IMR-90 (cell line): Measurements from ENCODE around the gene STARD10. TPM values are rescaled to one million over a fixed set of nuclear protein-coding genes. Genes with fewer than 3 reads are reported as not detected.
"Not testable (repeated sequence)": the region's sequence is repeated elsewhere in the genome, so short reads cannot be mapped to it uniquely, and the experiment has no call there.

Source experiments
- ATAC-seq: fragments of 200-7000 bp; cut with Tn5 transposase; 2 replicates; pipeline ENCODE4 v1.9.1; 2020; ENCODE audit warnings: low read depth, mild to moderate bottlenecking, moderate library complexity
- BruUV-seq: library from RNA; stranded (reverse); fragments of 400-500 nt; replicated peaks from 2 replicates; lab custom pipeline; 2021; lab: Mats Ljungman, UMichigan
- CTCF ChIA-PET: fragments of 300-600 bp; formaldehyde crosslinking; extraction: SDS; loops from one replicate; lab custom pipeline; 2021; ENCODE audit warnings: antibody characterized with exemption; lab: Yijun Ruan, JAX
- POLR2A ChIA-PET: fragments of 300-600 bp; sonication (Branson Sonifier 250); formaldehyde crosslinking; loops from one replicate; lab custom pipeline; 2022; ENCODE audit warnings: antibody characterized with exemption; ENCODE audit not compliant: unreplicated experiment; lab: Charles Lee
- DNase-seq: peaks from one replicate; pipeline ENCODE4 v3.0.0; 2013
- H2AFZ ChIP-seq: replicated peaks from 2 replicates; pipeline ENCODE3; 2013; ENCODE audit warnings: low read length, mild to moderate bottlenecking; ENCODE audit not compliant: poor library complexity
- H2AK5ac ChIP-seq: 2 replicates; pipeline ENCODE4 v1.6.1; 2013; ENCODE audit warnings: low read depth, low read length, inconsistent platforms
- H2AK9ac ChIP-seq: replicated peaks from 2 replicates; pipeline ENCODE3; 2013; ENCODE audit warnings: mild to moderate bottlenecking, low read depth, low read length, moderate library complexity; ENCODE audit not compliant: poor library complexity
- H2BK120ac ChIP-seq: 2 replicates; pipeline ENCODE4 v1.6.1; 2013; ENCODE audit warnings: low read depth, low read length, inconsistent platforms
- H2BK15ac ChIP-seq: 3 replicates; pipeline ENCODE4 v1.6.1; 2013; ENCODE audit warnings: low read depth, low read length, inconsistent platforms
- H2BK20ac ChIP-seq: 2 replicates; pipeline ENCODE4 v1.6.1; 2013; ENCODE audit warnings: low read depth, mild to moderate bottlenecking, inconsistent platforms, low read length, moderate library complexity
- H2BK5ac ChIP-seq: 2 replicates; pipeline ENCODE4 v1.6.1; 2013; ENCODE audit warnings: mild to moderate bottlenecking, low read depth, low read length, inconsistent platforms; ENCODE audit not compliant: poor library complexity, severe bottlenecking
- H3K14ac ChIP-seq: replicated peaks from 2 replicates; pipeline ENCODE4 v1.6.1; 2013; ENCODE audit warnings: low read depth, low read length, inconsistent platforms
- H3K18ac ChIP-seq: 2 replicates; pipeline ENCODE4 v1.6.1; 2013; ENCODE audit warnings: low read depth, low read length, control low read depth
- H3K23ac ChIP-seq: 2 replicates; pipeline ENCODE4 v1.6.1; 2013; ENCODE audit warnings: low read depth, low read length, inconsistent platforms
- H3K27ac ChIP-seq: 2 replicates; pipeline ENCODE4 v1.5.1; 2013; ENCODE audit warnings: mild to moderate bottlenecking, control low read depth, low read length; ENCODE audit not compliant: insufficient read depth
- H3K27me3 ChIP-seq: 2 replicates; pipeline ENCODE4 v1.6.1; 2013; ENCODE audit warnings: low read length; ENCODE audit not compliant: control insufficient read depth, insufficient read depth
- H3K36me3 ChIP-seq: 2 replicates; pipeline ENCODE4 v1.6.1; 2013; ENCODE audit warnings: low read length, mixed read lengths; ENCODE audit not compliant: control insufficient read depth, insufficient read depth
- H3K4ac ChIP-seq: 2 replicates; pipeline ENCODE4 v1.6.1; 2013; ENCODE audit warnings: low read depth, low read length, inconsistent platforms
- H3K4me1 ChIP-seq: 2 replicates; pipeline ENCODE4 v1.6.1; 2013; ENCODE audit warnings: low read length, mixed read lengths; ENCODE audit not compliant: control insufficient read depth, insufficient read depth
- H3K4me2 ChIP-seq: 2 replicates; pipeline ENCODE4 v1.6.1; 2013; ENCODE audit warnings: low read depth, mild to moderate bottlenecking, control low read depth, low read length, moderate library complexity
- H3K4me3 ChIP-seq: 2 replicates; pipeline ENCODE4 v1.5.1; 2013; ENCODE audit warnings: low read depth, mild to moderate bottlenecking, control low read depth, low read length, moderate library complexity; ENCODE audit not compliant: insufficient read depth
- H3K56ac ChIP-seq: 2 replicates; pipeline ENCODE4 v1.6.1; 2013; ENCODE audit warnings: low read length, inconsistent platforms; ENCODE audit not compliant: insufficient read depth; ENCODE audit errors: extremely low read depth
- H3K79me1 ChIP-seq, 2 experiments: 2 replicates each; pipeline ENCODE4 v1.6.1; 2013; ENCODE audit warnings: low read length in 2 of 2, inconsistent platforms in 1 of 2, low read depth in 1 of 2
- H3K9ac ChIP-seq: 2 replicates; pipeline ENCODE4 v1.6.1; 2013; ENCODE audit warnings: low read depth, low read length, control low read depth
- H3K9me1 ChIP-seq: 2 replicates; pipeline ENCODE4 v1.6.1; 2013; ENCODE audit warnings: low read length, inconsistent platforms; ENCODE audit not compliant: insufficient read depth
- H3K9me3 ChIP-seq: 2 replicates; pipeline ENCODE4 v1.6.1; 2013; ENCODE audit warnings: low read length; ENCODE audit not compliant: control insufficient read depth, insufficient read depth
- H4K20me1 ChIP-seq: 2 replicates; pipeline ENCODE4 v1.6.1; 2013; ENCODE audit warnings: low read length, inconsistent platforms; ENCODE audit not compliant: insufficient read depth
- H4K5ac ChIP-seq: 2 replicates; pipeline ENCODE4 v1.6.1; 2013; ENCODE audit warnings: mild to moderate bottlenecking, low read depth, low read length, control low read depth
- H4K8ac ChIP-seq, 2 experiments: 2 replicates each; pipeline ENCODE4 v1.6.1; 2013; ENCODE audit warnings: low read depth in 2 of 2, low read length in 2 of 2, control low read depth in 1 of 2, inconsistent platforms in 1 of 2
- H4K91ac ChIP-seq: 2 replicates; pipeline ENCODE4 v1.6.1; 2013; ENCODE audit warnings: low read depth, low read length, inconsistent platforms; ENCODE audit not compliant: insufficient read depth
- NFE2L2 ChIP-seq: fragments of 150-350 bp; IDR thresholded peaks from 2 replicates; pipeline ENCODE4 v1.6.1; 2016; ENCODE audit warnings: low read depth, mild to moderate bottlenecking, low read length
- RFX5 ChIP-seq: IDR thresholded peaks from 2 replicates; pipeline ENCODE4 v1.8.0; 2012; ENCODE audit warnings: low read depth, mild to moderate bottlenecking, low read length, moderate library complexity
- WGBS, 2 experiments: methylation state at CpG; one replicate each; pipeline versions ENCODE4 v1.1.5 to v1.1.7; 2013; ENCODE audit warnings: missing lambda C conversion rate in 2 of 2; ENCODE audit not compliant: insufficient read length in 1 of 2; ENCODE audit errors: extremely low coverage in 2 of 2; 5-methylcytosine and 5-hydroxymethylcytosine counted together
- dilution Hi-C: fragments of 300-500 bp; cut with HindIII; formaldehyde crosslinking; loops from one replicate; pipeline ENCODE4 v1.14.3; 2018; ENCODE audit warnings: low sequenced_read_pairs; ENCODE audit not compliant: unreplicated experiment
- in situ Hi-C: fragments of 300-500 bp; cut with MboI; formaldehyde crosslinking; loops from 3 replicates; pipeline ENCODE4 v1.14.3; 2019; ENCODE audit warnings: low sequenced_read_pairs, inconsistent platforms, mixed read lengths
- intact Hi-C: fragments of 100-400 bp; cut with micrococcal nuclease; formaldehyde crosslinking; loops from 2 replicates; pipeline ENCODE4 v1.10.0; 2022
- polyA plus RNA-seq, 3 experiments: library from polyadenylated mRNA; depleted of rRNA; stranded (reverse); fragments of >200 nt; gene quantifications; 2 replicates each; pipeline ENCODE4 v1.2.3, GENCODE V29; 2012; ENCODE audit warnings: low replicate concordance in 1 of 3
- total RNA-seq: library from RNA; depleted of rRNA; stranded (reverse); fragments of >200 nt; gene quantifications from 2 replicates; pipeline ENCODE4 v1.2.3, GENCODE V29; 2012

STARD10 gene
- total and polyA plus RNA-seq, 2 of the 4 experiments (the other 2 are of a cell fraction) = 23.8 to 37.4 TPM

GRCh38 chr11:72807021-72807693, 13.3 kb upstream of the STARD10 start (continued):
- TF ChIP-seq NFE2L2 (peak; percentile 80), RFX5 (no peak)

GRCh38 chr11:72806378-72806777, 12.5 kb upstream of the STARD10 start:
- dilution Hi-C loops, H3K9ac ChIP-seq, H3K4ac ChIP-seq, H3K14ac ChIP-seq, H2BK20ac ChIP-seq, H3K23ac ChIP-seq, H3K9me3 ChIP-seq, H3K4me2 ChIP-seq, intact Hi-C loops, H3K4me1 ChIP-seq, H3K36me3 ChIP-seq, H2BK5ac ChIP-seq, H4K91ac ChIP-seq, H3K18ac ChIP-seq, DNase-seq, H2AK9ac ChIP-seq, BruUV-seq, H2AK5ac ChIP-seq, H4K20me1 ChIP-seq, H3K27ac ChIP-seq, in situ Hi-C loops, CTCF ChIA-PET, H4K8ac ChIP-seq, POLR2A ChIA-PET, H3K56ac ChIP-seq, H2AFZ ChIP-seq, H3K27me3 ChIP-seq, H3K4me3 ChIP-seq, H3K9me1 ChIP-seq, H2BK15ac ChIP-seq, ATAC-seq, H2BK120ac ChIP-seq: not testable (repeated sequence)
- H3K79me1 ChIP-seq = peaks cover 0 to 11% of the 10 kb centered on the region in 2 experiments; a peak in 1 of 4 replicates
- WGBS, 2 experiments = no CpG with 5 or more reads among the region's 1 CpG
- H4K5ac ChIP-seq = peak overlapping the region; percentile 29; the same call in 1 of the 2 replicates
